B cell (primary cell): ENCODE results near the gene APOD. TPM values are rescaled to one million over a fixed set of nuclear protein-coding genes. Genes with fewer than 3 reads are reported as not detected.
"Not testable (repeated sequence)": the region's sequence is repeated elsewhere in the genome, so short reads cannot be mapped to it uniquely, and the experiment has no call there.

Experiments
- ATAC-seq: fragments of 200-7000 bp; cut with Tn5 transposase; one replicate; pipeline ENCODE4 v1.10.0; 2021; ENCODE audit warnings: low read depth, mild to moderate bottlenecking, moderate number of reproducible peaks, moderate library complexity
- CTCF ChIA-PET: fragments of 350-600 bp; sonication (Branson Sonifier 250); formaldehyde crosslinking; loops from one replicate; lab custom pipeline; 2021; ENCODE audit warnings: antibody characterized with exemption, inconsistent platforms; lab: Charles Lee
- POLR2A ChIA-PET: fragments of 350-600 bp; sonication (Branson Sonifier 250); formaldehyde crosslinking; loops from one replicate; lab custom pipeline; 2021; ENCODE audit warnings: antibody characterized with exemption; lab: Charles Lee
- DNase-seq: peaks from one replicate; pipeline ENCODE4 v3.0.0; 2013
- H2AFZ ChIP-seq: 2 replicates; pipeline ENCODE4 v1.6.1; 2012; ENCODE audit warnings: mild to moderate bottlenecking, low read depth, low read length; ENCODE audit not compliant: insufficient read depth, poor library complexity, severe bottlenecking
- H3K27ac ChIP-seq, 2 donors: 1 replicate in 1 of 2; 2 replicates in 1 of 2; pipeline ENCODE4 v1.5.1; 2012 to 2013; ENCODE audit warnings: low read length in 2 of 2, mild to moderate bottlenecking in 2 of 2, moderate library complexity in 1 of 2
- H3K27me3 ChIP-seq, 4 experiments: fragments of 200-600 bp in 1 of 4; sonication (generic) in 1 of 4; replicated peaks in 1 of 4; 1 replicate in 2 of 4; 2 replicates in 2 of 4; pipeline versions ENCODE4 v1.6.1 to v1.7.0; 2013 to 2016; ENCODE audit warnings: low read length in 3 of 4, mild to moderate bottlenecking in 2 of 4, mixed read lengths in 1 of 4, moderate library complexity in 1 of 4; ENCODE audit not compliant: insufficient read depth in 4 of 4, control insufficient read depth in 3 of 4; ENCODE audit errors: control extremely low read depth in 1 of 4
- H3K36me3 ChIP-seq, 2 experiments: replicated peaks in 1 of 2; 1 replicate in 1 of 2; 2 replicates in 1 of 2; pipeline versions ENCODE4 v1.6.1 to v1.7.1; 2013; ENCODE audit warnings: low read length in 1 of 2; ENCODE audit not compliant: insufficient read depth in 2 of 2, control insufficient read depth in 1 of 2; ENCODE audit errors: control extremely low read depth in 1 of 2, extremely low read depth in 1 of 2
- H3K4me1 ChIP-seq, 2 donors: fragments of 200-600 bp in 1 of 2; sonication (generic) in 1 of 2; 1 replicate in 1 of 2; 2 replicates in 1 of 2; pipeline versions ENCODE4 v1.5.1 to v1.6.1; 2013 to 2017; ENCODE audit warnings: low read length in 2 of 2; ENCODE audit not compliant: control insufficient read depth in 2 of 2, insufficient read depth in 2 of 2
- H3K4me2 ChIP-seq: replicated peaks from 2 replicates; pipeline ENCODE3; 2012; ENCODE audit warnings: mild to moderate bottlenecking, low read depth, low read length; ENCODE audit not compliant: poor library complexity, severe bottlenecking
- H3K4me3 ChIP-seq, 5 experiments: fragments of 200-600 bp in 1 of 5; sonication (generic) in 1 of 5; 1 replicate in 3 of 5; 2 replicates in 2 of 5; pipeline versions ENCODE4 v1.5.1 to v1.7.0; 2011 to 2016; ENCODE audit warnings: low read length in 4 of 5, mild to moderate bottlenecking in 4 of 5, low read depth in 2 of 5, control low read depth in 1 of 5, moderate library complexity in 1 of 5; ENCODE audit not compliant: insufficient read depth in 1 of 5; ENCODE audit errors: control extremely low read depth in 1 of 5, extremely low read depth in 1 of 5
- H3K79me2 ChIP-seq: fragments of 200-600 bp; sonication (generic); one replicate; pipeline ENCODE4 v1.6.0; 2016; ENCODE audit warnings: low read length; ENCODE audit not compliant: control insufficient read depth, insufficient read depth
- H3K9ac ChIP-seq: fragments of 200-600 bp; sonication (generic); 2 replicates; pipeline ENCODE4 v1.6.1; 2017; ENCODE audit warnings: mild to moderate bottlenecking, low read length, moderate library complexity
- H3K9me3 ChIP-seq, 3 donors: one replicate each; pipeline versions ENCODE4 v1.6.1 to v1.7.1; 2013; ENCODE audit warnings: low read length in 2 of 3; ENCODE audit not compliant: control insufficient read depth in 2 of 3, insufficient read depth in 1 of 3; ENCODE audit errors: control extremely low read depth in 1 of 3
- H4K20me1 ChIP-seq: 2 replicates; pipeline ENCODE4 v1.6.0; 2012; ENCODE audit warnings: mild to moderate bottlenecking, low read length; ENCODE audit not compliant: insufficient read depth, control insufficient read depth, poor library complexity, severe bottlenecking
- H3K27ac Mint-ChIP-seq: one replicate; pipeline ENCODE4 v1.8.0; 2021; ENCODE audit warnings: mixed read lengths
- H3K27me3 Mint-ChIP-seq: one replicate; pipeline ENCODE4 v1.8.0; 2021; ENCODE audit warnings: mixed read lengths
- H3K4me1 Mint-ChIP-seq: one replicate; pipeline ENCODE4 v1.8.0; 2021; ENCODE audit warnings: mixed read lengths
- H3K4me3 Mint-ChIP-seq: one replicate; pipeline ENCODE4 v1.8.0; 2021; ENCODE audit warnings: mixed read lengths
- H3K9me3 Mint-ChIP-seq: one replicate; pipeline ENCODE4 v1.8.0; 2022; ENCODE audit warnings: mixed read lengths; ENCODE audit not compliant: insufficient read depth
- EZH2 ChIP-seq: IDR thresholded peaks from 2 replicates; pipeline ENCODE4 v1.6.1; 2012; ENCODE audit warnings: borderline replicate concordance, low read depth, mild to moderate bottlenecking, moderate library complexity, low read length; ENCODE audit not compliant: insufficient read depth, poor library complexity, severe bottlenecking
- WGBS: methylation state at CpG from one replicate; pipeline ENCODE4 v1.1.5; 2013; ENCODE audit warnings: missing lambda C conversion rate; ENCODE audit not compliant: insufficient coverage; 5-methylcytosine and 5-hydroxymethylcytosine counted together
- intact Hi-C: fragments of 100-400 bp; cut with micrococcal nuclease; formaldehyde crosslinking; loops from one replicate; pipeline ENCODE4 v1.10.0; 2022
- polyA plus RNA-seq: library from polyadenylated mRNA; depleted of rRNA; stranded (reverse); fragments of >200 nt; gene quantifications from 2 replicates; pipeline ENCODE4 v1.2.3, GENCODE V29; 2012
- total RNA-seq, 2 donors: library from RNA; stranded (reverse); fragments of 120-200 nt in 1 of 2; gene quantifications; 1 replicate in 1 of 2; 2 replicates in 1 of 2; pipeline versions ENCODE4 v1.2.3 to v1.2.4, GENCODE V29; 2013 to 2022
- TF ChIP-seq, protein P1 (sequence below): fragments of 200-600 bp; IDR thresholded peaks from one replicate; pipeline ENCODE4 v1.8.0; 2022; ENCODE audit warnings: antibody characterized with exemption, mild to moderate bottlenecking

The APOD gene
- total and polyA plus RNA-seq, 2 donors (not counting 1 experiment from before 2014, with no cell fraction given) = 0.59 TPM; not detected in 1

DNA sequence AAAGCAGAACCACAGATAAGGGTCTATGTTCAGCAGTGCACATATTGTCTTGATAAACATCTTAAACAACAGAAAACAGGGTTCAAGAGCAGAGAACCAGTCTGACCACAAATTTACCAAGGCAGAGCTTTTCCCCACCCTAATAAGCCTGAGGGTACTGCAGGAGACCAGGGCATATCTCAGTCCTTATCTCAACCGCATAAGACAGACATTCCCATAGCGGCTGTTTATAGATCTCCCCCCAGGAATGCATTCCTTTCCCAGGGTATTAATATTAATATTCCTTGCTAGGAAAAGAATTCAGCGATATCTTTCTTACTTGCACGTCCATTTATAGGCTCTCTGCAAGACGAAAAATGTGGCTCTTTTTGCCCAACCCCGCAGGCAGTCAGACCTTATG, 6.1 kb upstream of the APOD start:
- H3K4me3 Mint-ChIP-seq, H3K4me1 Mint-ChIP-seq, H4K20me1 ChIP-seq, H3K27ac Mint-ChIP-seq, H3K27me3 Mint-ChIP-seq, H3K9ac ChIP-seq, H3K4me1 ChIP-seq, intact Hi-C loops, H3K79me2 ChIP-seq, H3K36me3 ChIP-seq, DNase-seq, CTCF ChIA-PET, H3K4me2 ChIP-seq, H3K27ac ChIP-seq, H3K4me3 ChIP-seq, POLR2A ChIA-PET, H2AFZ ChIP-seq, H3K9me3 Mint-ChIP-seq, ATAC-seq: not testable (repeated sequence)
- Histone ChIP-seq H3K27me3 (peaks cover 0 to 22% (median 0%) of the 10 kb centered on the region in 4 experiments), H3K9me3 (peaks cover 0 to 15% (median 0%) of the 10 kb centered on the region in 3 donors)
- WGBS = 50% methylated on average over 2 of the region's 6 CpGs

DNA sequence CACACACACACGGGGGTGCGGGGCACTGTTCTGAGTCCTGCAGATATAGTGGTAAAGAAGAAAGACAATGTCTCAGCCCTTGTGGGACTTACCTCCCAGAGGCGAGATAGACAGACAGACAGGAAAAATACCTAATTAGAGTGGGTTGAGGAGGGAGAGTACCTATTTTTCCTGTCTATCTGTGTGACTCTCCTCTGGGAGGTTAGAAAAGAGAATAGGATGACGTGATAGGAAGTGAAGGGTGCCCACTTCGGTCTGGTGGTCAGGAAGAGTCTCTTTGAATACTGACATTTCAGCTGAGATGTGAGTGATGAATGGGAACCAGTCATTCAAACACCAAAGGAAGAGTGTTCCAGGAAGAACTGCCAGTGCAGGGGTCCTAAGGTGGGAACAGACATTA, 4.1 kb upstream of the APOD start:
- Mint-ChIP-seq H3K4me3 (no peak overlapping the region), H3K9me3 (no peaks in the 10 kb centered on the region), H3K4me1 (no peaks in the 10 kb centered on the region), H3K27ac (no peak overlapping the region), H3K27me3 (no peaks in the 10 kb centered on the region)
- H4K20me1 ChIP-seq = no peaks in the 10 kb centered on the region
- no peak overlapping the region for H3K9ac ChIP-seq
- WGBS = 77% methylated on average over 3 of the region's 5 CpGs
- peaks cover 0 to 22% (median 0%) of the 10 kb centered on the region in 4 experiments for H3K27me3 ChIP-seq
- no peak overlapping the region for H3K4me2 ChIP-seq
- H2AFZ ChIP-seq = no peak overlapping the region
- DNase-seq = no peak
- ChIA-PET CTCF (no interaction called here), POLR2A (interaction anchor here (0.7 kb wide), 1 partner anchor 12 kb away, joined by 9 read pairs; no protein-coding TSS in a partner anchor)
- no peak for ATAC-seq
- no peaks in the 10 kb centered on the region for H3K36me3 ChIP-seq
- no peaks in the 10 kb centered on the region for H3K79me2 ChIP-seq
- intact Hi-C loops = no loop called here
- H3K9me3 ChIP-seq = peaks cover 0 to 15% (median 0%) of the 10 kb centered on the region in 3 donors
- TF ChIP-seq, protein P1, sequence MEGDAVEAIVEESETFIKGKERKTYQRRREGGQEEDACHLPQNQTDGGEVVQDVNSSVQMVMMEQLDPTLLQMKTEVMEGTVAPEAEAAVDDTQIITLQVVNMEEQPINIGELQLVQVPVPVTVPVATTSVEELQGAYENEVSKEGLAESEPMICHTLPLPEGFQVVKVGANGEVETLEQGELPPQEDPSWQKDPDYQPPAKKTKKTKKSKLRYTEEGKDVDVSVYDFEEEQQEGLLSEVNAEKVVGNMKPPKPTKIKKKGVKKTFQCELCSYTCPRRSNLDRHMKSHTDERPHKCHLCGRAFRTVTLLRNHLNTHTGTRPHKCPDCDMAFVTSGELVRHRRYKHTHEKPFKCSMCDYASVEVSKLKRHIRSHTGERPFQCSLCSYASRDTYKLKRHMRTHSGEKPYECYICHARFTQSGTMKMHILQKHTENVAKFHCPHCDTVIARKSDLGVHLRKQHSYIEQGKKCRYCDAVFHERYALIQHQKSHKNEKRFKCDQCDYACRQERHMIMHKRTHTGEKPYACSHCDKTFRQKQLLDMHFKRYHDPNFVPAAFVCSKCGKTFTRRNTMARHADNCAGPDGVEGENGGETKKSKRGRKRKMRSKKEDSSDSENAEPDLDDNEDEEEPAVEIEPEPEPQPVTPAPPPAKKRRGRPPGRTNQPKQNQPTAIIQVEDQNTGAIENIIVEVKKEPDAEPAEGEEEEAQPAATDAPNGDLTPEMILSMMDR = no peak
- TF ChIP-seq EZH2 = no peak
- H3K27ac ChIP-seq = no peak overlapping the region
- no peak overlapping the region for H3K4me3 ChIP-seq
- no peaks in the 10 kb centered on the region for H3K4me1 ChIP-seq
